SK-N-MC (cell line): ENCODE measurements around the gene TAAR6.

Source experiments
- DNase-seq: peaks from one replicate; pipeline ENCODE4 v3.0.0-alpha.2; 2011; ENCODE audit warnings: low read depth, low spot score
- H3K27ac ChIP-seq: fragments of 200-600 bp; sonication (generic); 2 replicates; pipeline ENCODE4 v1.5.1; 2016; ENCODE audit warnings: mixed run types
- H3K36me3 ChIP-seq: fragments of 200-600 bp; sonication (generic); 2 replicates; pipeline ENCODE4 v1.6.1; 2017; ENCODE audit warnings: antibody characterized with exemption, low read length, mixed read lengths; ENCODE audit not compliant: insufficient read depth
- H3K4me3 ChIP-seq: fragments of 200-600 bp; sonication (generic); 2 replicates; pipeline ENCODE4 v1.5.1; 2016
- H3K9ac ChIP-seq: fragments of 200-600 bp; sonication (generic); 2 replicates; pipeline ENCODE4 v1.8.0; 2017; ENCODE audit warnings: mixed run types, mixed read lengths; ENCODE audit not compliant: insufficient read length
- H3K9me3 ChIP-seq: fragments of 200-600 bp; sonication (generic); 2 replicates; pipeline ENCODE4 v1.6.1; 2017; ENCODE audit warnings: low read depth, mild to moderate bottlenecking, antibody characterized with exemption, low read length, moderate library complexity, mixed read lengths
- EZH2 ChIP-seq: fragments of 200-600 bp; sonication (generic); IDR thresholded peaks from one replicate; pipeline ENCODE4 v1.6.1; 2017; ENCODE audit warnings: antibody characterized with exemption
- FOXP2 ChIP-seq: optimal IDR thresholded peaks from 2 replicates; pipeline ENCODE3; 2011; ENCODE audit warnings: mild to moderate bottlenecking, moderate library complexity; ENCODE audit not compliant: insufficient read depth; ENCODE audit errors: extremely low read length, control extremely low read depth
- POLR2AphosphoS5 ChIP-seq: IDR thresholded peaks from 2 replicates; pipeline ENCODE4 v1.6.1; 2012; ENCODE audit warnings: mild to moderate bottlenecking, low read depth, low read length, borderline replicate concordance

The TAAR6 gene

DNA sequence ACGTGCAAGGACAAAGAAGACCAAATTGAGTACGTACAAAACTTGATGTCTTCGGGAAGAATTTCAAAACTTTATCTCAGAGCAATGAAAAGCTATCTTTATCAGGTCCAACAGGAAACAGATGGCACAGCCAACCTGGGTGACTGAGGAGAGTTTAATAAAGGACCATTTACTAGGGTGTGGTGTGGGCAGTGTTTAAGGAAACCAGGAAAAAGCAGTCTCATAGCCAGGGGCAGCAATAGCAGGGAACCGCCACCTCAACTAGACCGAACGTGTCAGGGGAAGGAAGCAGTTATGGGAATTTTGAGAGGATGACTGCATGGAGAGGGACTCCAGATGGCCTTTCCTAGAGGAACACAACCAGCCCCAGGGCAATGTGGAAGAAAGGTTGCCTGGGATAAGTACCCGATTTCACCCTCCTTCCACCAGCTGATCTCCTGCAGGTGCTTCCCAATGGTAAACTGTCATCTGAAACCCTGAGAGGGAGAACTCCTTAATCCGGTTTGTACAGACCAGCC, 34.6 kb downstream of the TAAR6 start:
- Histone ChIP-seq H3K36me3 (no peaks in the 10 kb centered on the region), H3K4me3 (no peak overlapping the region), H3K9me3 (no peaks in the 10 kb centered on the region), H3K27ac (no peak overlapping the region), H3K9ac (no peak overlapping the region)
- no peak for DNase-seq
- TF ChIP-seq FOXP2: no peak
- TF ChIP-seq POLR2AphosphoS5: no peak

DNA sequence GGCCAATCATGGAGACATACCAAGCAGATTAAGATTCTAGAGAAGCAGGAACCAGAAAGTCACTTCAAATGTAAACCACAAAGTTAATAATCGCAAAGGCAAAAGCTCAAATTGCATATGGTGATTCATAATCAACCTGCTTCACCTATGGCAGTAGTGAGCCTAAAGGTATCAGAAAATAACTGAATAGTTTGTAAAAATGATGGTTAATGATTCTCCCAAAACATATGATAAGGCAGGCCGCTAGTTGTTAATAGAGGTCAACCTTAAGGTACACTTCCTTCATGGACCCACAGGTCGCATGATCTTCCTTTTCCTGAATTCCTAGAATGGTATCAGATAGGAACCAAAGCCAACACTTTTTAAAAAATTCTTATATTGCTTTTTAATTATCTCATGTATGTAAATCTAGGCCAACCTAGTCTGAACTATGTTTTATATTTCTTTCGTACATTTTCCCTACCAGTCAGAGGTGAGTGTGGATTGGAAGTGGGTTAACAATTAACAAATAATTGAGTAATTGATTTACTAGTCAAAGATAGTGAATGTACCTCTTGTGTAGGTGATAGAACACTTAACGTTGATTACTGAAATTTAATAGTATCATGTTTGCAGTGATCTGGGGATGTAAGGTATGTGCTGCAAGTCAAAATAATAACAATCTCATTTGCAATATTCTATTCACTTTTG, 37.6 kb downstream of the TAAR6 start:
- Histone ChIP-seq H3K4me3 (no peak overlapping the region), H3K9ac (no peak overlapping the region), H3K9me3 (no peaks in the 10 kb centered on the region), H3K27ac (no peak overlapping the region), H3K36me3 (no peaks in the 10 kb centered on the region)
- DNase-seq: no peak
- TF ChIP-seq FOXP2 (no peak), POLR2AphosphoS5 (no peak)

DNA sequence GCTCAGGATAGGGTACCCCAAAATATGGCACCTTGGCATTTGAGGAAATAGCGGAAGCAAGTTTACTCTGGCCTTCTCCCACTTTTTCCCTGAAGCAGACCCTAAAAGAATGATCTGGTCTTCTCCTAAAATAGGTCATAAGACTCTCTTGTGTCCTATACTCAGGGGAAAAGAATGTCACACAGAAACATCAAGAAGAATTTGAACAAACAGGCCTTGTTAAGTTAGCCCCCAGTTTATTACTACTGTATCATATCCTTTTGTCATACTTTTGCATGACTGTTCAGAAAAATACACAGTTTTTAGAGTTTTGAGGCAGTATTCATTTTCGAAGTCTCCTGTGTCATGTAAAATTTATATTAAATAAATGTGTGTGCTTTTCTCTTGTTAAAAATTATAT, 41.5 kb downstream of the TAAR6 start:
- no peak overlapping the region for H3K27ac ChIP-seq
- no peak for DNase-seq
- no peak overlapping the region for H3K4me3 ChIP-seq
- H3K9me3 ChIP-seq: no peaks in the 10 kb centered on the region
- H3K36me3 ChIP-seq: no peaks in the 10 kb centered on the region
- TF ChIP-seq POLR2AphosphoS5: no peak
- TF ChIP-seq EZH2: no peak
- no peak for TF ChIP-seq FOXP2
- H3K9ac ChIP-seq: no peak overlapping the region

DNA sequence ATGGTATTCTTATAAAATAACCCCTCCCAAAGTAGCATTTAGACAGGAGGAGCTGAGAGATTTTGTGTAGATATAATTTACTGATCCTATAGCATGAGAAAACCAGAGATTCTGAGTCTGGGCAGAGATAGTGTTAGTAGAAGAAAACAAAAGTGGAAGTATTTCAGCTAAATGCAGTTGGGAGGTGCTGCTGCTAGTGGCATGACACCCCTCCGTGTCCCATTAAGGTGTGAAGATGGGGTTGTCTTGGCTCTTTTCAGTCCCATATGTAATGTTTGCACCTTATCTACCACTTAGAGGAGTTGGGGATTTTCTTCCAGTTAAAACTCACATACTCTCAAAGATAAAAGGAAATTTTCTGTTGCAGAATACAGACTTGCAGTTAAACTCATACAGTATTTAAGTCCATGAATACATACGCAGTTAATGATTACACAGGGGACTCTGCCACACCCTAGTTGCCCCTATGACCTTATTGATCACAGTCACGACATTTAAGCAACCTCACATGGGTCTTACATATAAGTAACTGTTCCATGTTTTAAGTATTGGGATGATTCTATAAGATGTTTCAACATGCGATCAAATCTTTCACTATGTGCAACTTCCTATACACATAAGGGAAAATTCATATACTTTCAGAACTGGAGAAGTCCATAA, 42.5 kb downstream of the TAAR6 start:
- H3K27ac ChIP-seq: no peak overlapping the region
- no peaks in the 10 kb centered on the region for H3K36me3 ChIP-seq
- H3K4me3 ChIP-seq: no peak overlapping the region
- no peak for DNase-seq
- TF ChIP-seq EZH2: no peak
- no peak for TF ChIP-seq POLR2AphosphoS5
- TF ChIP-seq FOXP2: no peak
- H3K9ac ChIP-seq: no peak overlapping the region
- no peaks in the 10 kb centered on the region for H3K9me3 ChIP-seq

DNA sequence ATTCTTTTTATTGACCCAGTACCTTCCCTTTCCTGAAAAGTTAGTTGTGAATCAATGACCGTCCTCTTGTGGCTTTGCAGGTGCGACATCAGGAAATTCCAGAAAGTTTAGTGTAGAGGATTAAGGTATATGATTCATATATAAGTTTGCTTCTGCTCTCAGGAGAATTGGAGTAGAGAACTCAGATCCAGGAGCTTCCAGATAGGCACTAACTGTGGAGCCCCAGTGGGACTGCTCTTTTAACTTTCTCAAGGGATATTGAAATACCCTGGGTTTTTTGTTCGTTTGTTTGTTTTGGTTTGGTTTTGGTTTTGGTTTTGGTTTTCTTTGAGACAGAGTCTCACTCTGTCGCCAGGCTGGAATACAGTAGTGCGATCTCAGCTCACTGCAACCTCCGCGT, 44.4 kb downstream of the TAAR6 start:
- Histone ChIP-seq H3K36me3 (no peaks in the 10 kb centered on the region), H3K9me3 (no peaks in the 10 kb centered on the region), H3K27ac (no peak overlapping the region), H3K4me3 (no peak overlapping the region), H3K9ac (no peak overlapping the region)
- DNase-seq: no peak
- TF ChIP-seq FOXP2: no peak
- TF ChIP-seq POLR2AphosphoS5: no peak
- TF ChIP-seq EZH2: no peak

DNA sequence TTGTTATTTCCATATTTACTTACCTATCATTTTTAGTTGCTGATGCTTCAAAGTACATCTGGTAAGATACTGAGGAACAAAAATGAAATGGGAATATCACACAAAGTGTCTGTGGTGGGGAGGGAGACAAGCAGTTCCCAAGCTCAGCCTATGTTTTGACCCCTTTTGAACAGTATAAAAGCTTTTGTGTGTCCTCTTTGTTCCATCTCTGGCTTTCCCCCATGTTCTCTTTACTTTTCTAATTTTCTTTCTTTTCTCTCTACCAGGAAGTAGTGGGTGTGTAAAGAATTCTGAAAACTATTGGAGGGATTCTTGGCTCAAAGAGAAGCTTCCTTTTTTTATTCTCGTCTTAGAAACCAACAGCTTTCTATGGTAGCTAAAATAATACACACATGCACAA, 46.6 kb downstream of the TAAR6 start:
- DNase-seq: no peak
- Histone ChIP-seq H3K27ac (no peak overlapping the region), H3K4me3 (no peak overlapping the region)

More for the DNA sequence above, 46.6 kb downstream of the TAAR6 start:
- Histone ChIP-seq H3K9ac (no peak overlapping the region), H3K9me3 (no peaks in the 10 kb centered on the region), H3K36me3 (no peaks in the 10 kb centered on the region)
- TF ChIP-seq EZH2 (no peak), FOXP2 (no peak), POLR2AphosphoS5 (no peak)
